ENCODE results near the gene PSMD8.
"Not testable (repeated sequence)": the region's sequence is repeated elsewhere in the genome, so short reads cannot be mapped to it uniquely, and the experiment has no call there.

PSMD8 gene

DNA sequence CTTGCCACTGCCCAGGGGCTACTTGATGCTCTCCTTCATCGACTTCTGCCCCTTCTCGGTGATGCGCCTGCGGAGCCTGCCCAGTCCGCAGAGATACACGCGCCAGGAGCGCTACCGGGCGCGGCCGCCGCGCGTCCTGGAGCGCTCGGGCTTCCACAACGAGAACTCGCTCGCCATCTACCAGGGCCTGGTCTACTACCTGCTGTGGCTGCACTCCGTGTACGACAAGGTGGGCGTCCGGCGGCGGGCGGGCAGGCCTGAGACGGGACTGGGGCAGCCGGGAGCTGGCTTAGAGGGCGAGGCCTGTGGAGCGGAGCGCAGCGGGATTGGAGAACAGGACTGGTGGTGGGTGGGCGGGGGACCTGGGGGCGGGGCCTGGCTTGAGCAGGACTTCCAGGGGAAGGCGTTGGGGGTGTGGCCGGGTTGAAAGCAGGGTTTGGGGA lies 12.7 kb upstream of the PSMD8 start:
- H3K4me3 ChIP-seq (ENCODE audit: low read depth in 1 of 2, low read length in 2 of 2), result peak overlapping the region; percentile 66 to 79
- no peaks in the 10 kb centered on the region for H3K36me3 ChIP-seq (ENCODE audit: control insufficient read depth in 1 of 2, insufficient read depth in 2 of 2, low read length in 2 of 2)
- no peaks in the 10 kb centered on the region for H3K9me3 ChIP-seq (ENCODE audit: control insufficient read depth in 1 of 2, low read length in 2 of 2)
- H3K27ac ChIP-seq (ENCODE audit: low read depth, low read length), result no peak overlapping the region
- H3K4me1 ChIP-seq (ENCODE audit: control insufficient read depth in 1 of 2, insufficient read depth in 2 of 2, low read length in 2 of 2), result peaks cover 7 to 15% of the 10 kb centered on the region in 2 donors
- H3K27me3 ChIP-seq (ENCODE audit: control insufficient read depth in 1 of 2, insufficient read depth in 2 of 2, low read length in 2 of 2), result peaks cover 26 to 28% of the 10 kb centered on the region in 2 donors
- peak overlapping the region in 1 of 2 donors; percentile 10 for H3K9ac ChIP-seq (ENCODE audit: low read depth in 1 of 2, low read length in 2 of 2)

DNA sequence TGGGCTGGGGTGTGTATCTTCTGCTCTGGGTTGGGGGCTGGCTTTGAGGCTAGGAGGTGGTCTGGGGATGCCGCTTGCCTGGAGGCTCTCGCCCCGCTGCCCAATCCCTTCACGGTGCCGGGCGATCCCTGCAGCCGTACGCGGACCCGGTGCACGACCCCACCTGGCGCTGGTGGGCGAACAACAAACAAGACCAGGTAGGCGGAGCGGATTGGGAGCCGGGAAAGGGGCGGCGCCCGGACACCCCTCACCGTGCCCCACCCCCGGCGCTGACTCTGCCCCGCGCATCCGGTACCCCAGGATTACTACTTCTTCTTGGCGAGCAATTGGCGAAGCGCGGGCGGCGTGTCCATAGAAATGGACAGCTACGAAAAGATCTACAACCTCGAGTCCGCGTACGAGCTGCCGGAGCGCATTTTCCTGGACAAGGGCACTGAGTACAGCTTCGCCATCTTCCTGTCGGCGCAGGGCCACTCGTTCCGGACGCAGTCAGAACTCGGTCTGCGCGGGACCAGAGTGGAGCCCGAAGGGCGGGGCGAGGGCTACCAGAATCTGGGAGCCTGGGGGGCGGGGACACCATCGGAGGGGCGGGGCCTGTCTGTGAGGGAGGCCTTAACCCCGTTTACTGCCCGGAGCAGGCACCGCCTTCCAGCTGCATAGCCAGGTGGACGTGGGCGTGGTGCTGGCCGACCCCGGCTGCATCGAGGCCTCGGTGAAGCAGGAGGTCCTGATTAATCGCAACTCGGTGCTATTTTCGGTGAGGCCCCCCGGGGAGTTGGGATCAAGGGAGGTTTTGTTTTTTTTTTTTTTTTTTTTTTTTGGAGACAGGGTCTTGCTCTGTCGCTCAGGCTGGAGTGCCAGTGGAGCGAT lies 12.1 kb upstream of the PSMD8 start:
- peak overlapping the region; percentile 66 to 79 for H3K4me3 ChIP-seq (ENCODE audit: low read depth in 1 of 2, low read length in 2 of 2)
- H3K27me3 ChIP-seq (ENCODE audit: control insufficient read depth in 1 of 2, insufficient read depth in 2 of 2, low read length in 2 of 2), result peaks cover 24 to 28% of the 10 kb centered on the region in 2 donors
- H3K9ac ChIP-seq (ENCODE audit: low read depth in 1 of 2, low read length in 2 of 2), result peak overlapping the region in 1 of 2 donors; percentile 10

DNA sequence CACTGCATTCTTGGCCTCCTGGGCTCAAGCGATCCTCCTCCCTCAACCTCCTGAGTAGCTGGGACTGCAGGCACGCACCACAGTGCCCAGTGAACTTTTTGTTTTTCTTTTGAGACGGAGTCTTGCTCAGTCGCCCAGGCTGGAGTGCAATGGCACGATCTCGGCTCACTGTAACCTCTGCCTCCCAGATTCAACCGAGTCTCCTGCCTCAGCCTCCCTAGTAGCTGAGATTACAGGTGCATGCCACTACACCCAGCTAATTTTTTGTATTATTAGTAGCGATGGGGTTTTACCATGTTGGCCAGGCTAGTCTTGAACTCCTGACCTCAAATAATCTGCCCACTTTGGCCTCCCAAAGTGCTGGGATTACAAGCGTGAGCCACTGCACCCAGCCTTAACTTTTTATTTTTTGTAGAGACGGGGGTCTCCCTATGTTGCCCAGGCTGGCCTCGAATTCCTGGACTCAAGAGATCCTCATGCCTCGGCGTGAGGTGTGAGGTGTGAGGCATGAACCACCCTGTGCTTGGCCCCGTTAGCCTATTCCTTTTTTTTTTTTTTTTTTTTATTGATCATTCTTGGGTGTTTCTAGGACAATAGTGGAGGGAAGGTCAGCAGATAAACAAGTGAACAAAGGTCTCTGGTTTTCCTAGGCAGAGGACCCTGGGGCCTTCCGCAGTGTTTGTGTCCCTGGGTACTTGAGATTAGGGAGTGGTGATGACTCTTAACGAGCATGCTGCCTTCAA lies 11.3 kb upstream of the PSMD8 start:
- not testable (repeated sequence) for H3K27ac ChIP-seq (ENCODE audit: low read depth, low read length)
- Histone ChIP-seq H3K4me3 (ENCODE audit: low read depth in 1 of 2, low read length in 2 of 2) (peak overlapping the region in 1 of 2 donors; percentile 79), H3K27me3 (ENCODE audit: control insufficient read depth in 1 of 2, insufficient read depth in 2 of 2, low read length in 2 of 2) (peaks cover 27 to 31% of the 10 kb centered on the region in 2 donors)

More for the DNA sequence above, 12.1 kb upstream of the PSMD8 start:
- Histone ChIP-seq H3K36me3 (ENCODE audit: control insufficient read depth in 1 of 2, insufficient read depth in 2 of 2, low read length in 2 of 2) (no peaks in the 10 kb centered on the region), H3K4me1 (ENCODE audit: control insufficient read depth in 1 of 2, insufficient read depth in 2 of 2, low read length in 2 of 2) (peaks cover 7 to 15% of the 10 kb centered on the region in 2 donors), H3K27ac (ENCODE audit: low read depth, low read length) (no peak overlapping the region), H3K9me3 (ENCODE audit: control insufficient read depth in 1 of 2, low read length in 2 of 2) (no peaks in the 10 kb centered on the region)

DNA sequence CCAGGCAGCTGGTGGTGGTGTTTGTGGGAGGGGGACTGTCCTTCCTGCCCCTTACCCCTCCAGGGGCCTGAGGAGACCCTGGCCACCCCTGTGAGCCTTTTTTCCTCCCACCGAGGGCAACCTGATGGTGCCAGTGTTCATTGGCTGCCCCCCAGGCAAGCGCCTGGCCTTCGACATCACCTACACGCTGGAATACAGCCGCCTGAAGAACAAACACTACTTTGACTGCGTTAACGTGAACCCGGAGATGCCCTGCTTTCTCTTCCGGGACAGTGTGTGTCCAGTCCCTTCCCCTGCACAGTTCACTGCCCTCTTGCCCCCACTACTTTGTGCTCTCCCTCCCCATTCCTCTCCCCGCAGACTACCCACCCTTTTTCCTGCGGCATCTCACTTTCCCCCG lies 7.3 kb upstream of the PSMD8 start:
- Histone ChIP-seq H3K4me1 (ENCODE audit: control insufficient read depth in 1 of 2, insufficient read depth in 2 of 2, low read length in 2 of 2) (peaks cover 10 to 13% of the 10 kb centered on the region in 2 donors), H3K9ac (ENCODE audit: low read depth in 1 of 2, low read length in 2 of 2) (no peak overlapping the region), H3K27ac (ENCODE audit: low read depth, low read length) (no peak overlapping the region), H3K27me3 (ENCODE audit: control insufficient read depth in 1 of 2, insufficient read depth in 2 of 2, low read length in 2 of 2) (peaks cover 0 to 10% of the 10 kb centered on the region in 2 donors), H3K36me3 (ENCODE audit: control insufficient read depth in 1 of 2, insufficient read depth in 2 of 2, low read length in 2 of 2) (no peaks in the 10 kb centered on the region), H3K4me3 (ENCODE audit: low read depth in 1 of 2, low read length in 2 of 2) (no peak overlapping the region), H3K9me3 (ENCODE audit: control insufficient read depth in 1 of 2, low read length in 2 of 2) (no peaks in the 10 kb centered on the region)

More for the DNA sequence above, 11.3 kb upstream of the PSMD8 start:
- not testable (repeated sequence) for H3K36me3 ChIP-seq (ENCODE audit: control insufficient read depth in 1 of 2, insufficient read depth in 2 of 2, low read length in 2 of 2); H3K9ac ChIP-seq (ENCODE audit: low read depth in 1 of 2, low read length in 2 of 2); H3K9me3 ChIP-seq (ENCODE audit: control insufficient read depth in 1 of 2, low read length in 2 of 2)
- H3K4me1 ChIP-seq (ENCODE audit: control insufficient read depth in 1 of 2, insufficient read depth in 2 of 2, low read length in 2 of 2), result peaks cover 7 to 15% of the 10 kb centered on the region in 2 donors

DNA sequence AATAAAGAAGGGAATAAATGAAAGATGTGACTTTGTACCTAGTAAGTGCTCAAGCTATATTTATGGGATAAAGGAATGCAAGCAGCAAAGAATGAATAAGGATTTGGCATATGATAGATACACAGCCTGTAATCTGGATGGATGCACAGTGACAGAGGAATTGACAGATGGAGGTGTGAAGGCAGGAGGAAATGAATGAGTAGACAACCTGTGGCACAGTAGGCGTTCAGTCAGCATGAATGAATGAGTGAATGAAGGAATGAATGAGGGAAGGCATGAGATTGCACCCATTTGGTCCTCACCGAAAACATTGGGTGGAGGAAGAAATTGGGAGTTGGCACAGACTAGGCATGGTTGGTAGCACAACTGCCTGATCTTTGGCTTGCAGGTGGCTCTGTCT lies 4.8 kb upstream of the PSMD8 start:
- Histone ChIP-seq H3K27ac (ENCODE audit: low read depth, low read length) (no peak overlapping the region), H3K4me3 (ENCODE audit: low read depth in 1 of 2, low read length in 2 of 2) (no peak overlapping the region), H3K36me3 (ENCODE audit: control insufficient read depth in 1 of 2, insufficient read depth in 2 of 2, low read length in 2 of 2) (no peaks in the 10 kb centered on the region), H3K9me3 (ENCODE audit: control insufficient read depth in 1 of 2, low read length in 2 of 2) (no peaks in the 10 kb centered on the region), H3K9ac (ENCODE audit: low read depth in 1 of 2, low read length in 2 of 2) (no peak overlapping the region), H3K4me1 (ENCODE audit: control insufficient read depth in 1 of 2, insufficient read depth in 2 of 2, low read length in 2 of 2) (peaks cover 4 to 9% of the 10 kb centered on the region in 2 donors), H3K27me3 (ENCODE audit: control insufficient read depth in 1 of 2, insufficient read depth in 2 of 2, low read length in 2 of 2) (peaks cover 0 to 10% of the 10 kb centered on the region in 2 donors)

DNA sequence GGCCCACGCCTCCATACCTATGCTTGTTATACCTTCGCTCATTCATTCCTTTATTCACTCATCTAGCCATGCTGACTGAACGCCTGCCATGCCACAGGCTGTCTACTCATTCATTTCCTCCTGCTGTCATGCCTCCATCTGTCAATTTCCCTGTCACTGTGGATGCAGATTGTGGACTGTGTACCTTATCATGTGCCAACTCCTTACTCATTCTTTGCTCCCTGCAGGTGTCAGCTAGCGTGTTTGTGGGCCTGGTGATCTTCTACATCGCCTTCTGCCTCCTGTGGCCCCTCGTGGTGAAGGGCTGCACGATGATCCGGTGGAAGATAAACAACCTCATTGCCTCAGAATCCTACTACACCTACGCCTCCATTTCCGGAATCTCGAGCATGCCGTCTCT lies 4.1 kb upstream of the PSMD8 start:
- Histone ChIP-seq H3K9ac (ENCODE audit: low read depth in 1 of 2, low read length in 2 of 2) (no peak overlapping the region), H3K27me3 (ENCODE audit: control insufficient read depth in 1 of 2, insufficient read depth in 2 of 2, low read length in 2 of 2) (peaks cover 0 to 10% of the 10 kb centered on the region in 2 donors), H3K36me3 (ENCODE audit: control insufficient read depth in 1 of 2, insufficient read depth in 2 of 2, low read length in 2 of 2) (no peaks in the 10 kb centered on the region)

DNA sequence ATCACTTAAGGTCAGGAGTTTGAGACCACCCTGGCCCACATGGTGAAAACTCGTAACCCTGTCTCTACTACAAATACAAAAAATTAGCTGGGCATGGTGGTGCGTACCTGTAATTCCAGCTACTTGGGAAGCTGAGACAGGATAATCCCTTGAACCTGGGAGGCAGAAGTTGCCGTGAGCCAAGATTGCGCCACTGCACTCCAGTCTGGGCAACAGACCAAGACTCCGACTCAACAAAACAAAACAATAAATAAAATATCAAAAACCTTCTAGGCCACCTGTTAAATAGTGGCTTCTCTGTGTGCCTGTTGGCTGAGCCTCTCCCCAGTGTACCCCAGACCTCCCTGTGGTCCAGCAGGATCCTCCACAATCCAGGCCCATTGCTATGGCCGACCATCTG lies 3.3 kb upstream of the PSMD8 start:
- peaks cover 0 to 3% of the 10 kb centered on the region in 2 donors for H3K36me3 ChIP-seq (ENCODE audit: control insufficient read depth in 1 of 2, insufficient read depth in 2 of 2, low read length in 2 of 2)
- no peak overlapping the region for H3K4me3 ChIP-seq (ENCODE audit: low read depth in 1 of 2, low read length in 2 of 2)
- H3K27ac ChIP-seq (ENCODE audit: low read depth, low read length), result no peak overlapping the region
- H3K4me1 ChIP-seq (ENCODE audit: control insufficient read depth in 1 of 2, insufficient read depth in 2 of 2, low read length in 2 of 2), result peaks cover 12 to 16% of the 10 kb centered on the region in 2 donors
- no peaks in the 10 kb centered on the region for H3K9me3 ChIP-seq (ENCODE audit: control insufficient read depth in 1 of 2, low read length in 2 of 2)
- peaks cover 0 to 10% of the 10 kb centered on the region in 2 donors for H3K27me3 ChIP-seq (ENCODE audit: control insufficient read depth in 1 of 2, insufficient read depth in 2 of 2, low read length in 2 of 2)
- H3K9ac ChIP-seq (ENCODE audit: low read depth in 1 of 2, low read length in 2 of 2), result no peak overlapping the region

More for the DNA sequence above, 4.1 kb upstream of the PSMD8 start:
- Histone ChIP-seq H3K27ac (ENCODE audit: low read depth, low read length) (no peak overlapping the region), H3K4me3 (ENCODE audit: low read depth in 1 of 2, low read length in 2 of 2) (no peak overlapping the region), H3K9me3 (ENCODE audit: control insufficient read depth in 1 of 2, low read length in 2 of 2) (no peaks in the 10 kb centered on the region), H3K4me1 (ENCODE audit: control insufficient read depth in 1 of 2, insufficient read depth in 2 of 2, low read length in 2 of 2) (peaks cover 4 to 9% of the 10 kb centered on the region in 2 donors)

DNA sequence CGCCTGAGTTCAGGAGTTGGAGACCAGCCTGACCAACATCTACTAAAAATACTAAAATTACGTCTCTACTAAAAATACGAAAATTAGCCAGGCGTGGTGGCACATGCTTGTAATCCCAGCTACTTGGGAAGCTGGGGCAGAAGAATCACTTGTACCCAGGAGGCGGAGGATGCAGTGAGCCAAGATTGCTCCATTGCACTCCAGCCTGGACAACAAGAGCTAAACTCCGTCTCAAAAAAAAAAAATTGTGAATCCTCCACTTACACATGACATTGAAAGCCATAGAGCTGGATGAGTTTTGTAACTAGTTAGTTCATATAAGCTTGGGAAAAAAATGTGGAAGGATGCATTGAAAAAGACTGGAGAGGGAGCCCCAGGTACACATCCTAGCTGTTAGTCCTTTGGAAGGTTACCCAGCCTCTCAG lies 452 bp upstream of the PSMD8 start:
- H3K27ac ChIP-seq (ENCODE audit: low read depth, low read length), result peak overlapping the region; percentile 70
- peak overlapping the region; percentile 56 to 73 for H3K9ac ChIP-seq (ENCODE audit: low read depth in 1 of 2, low read length in 2 of 2)
- H3K36me3 ChIP-seq (ENCODE audit: control insufficient read depth in 1 of 2, insufficient read depth in 2 of 2, low read length in 2 of 2), result peaks cover under 1 to 17% of the 10 kb centered on the region in 2 donors
- H3K4me1 ChIP-seq (ENCODE audit: control insufficient read depth in 1 of 2, insufficient read depth in 2 of 2, low read length in 2 of 2), result peaks cover 13 to 25% of the 10 kb centered on the region in 2 donors
- H3K4me3 ChIP-seq (ENCODE audit: low read depth in 1 of 2, low read length in 2 of 2), result peak overlapping the region; percentile 73 to 75
- H3K9me3 ChIP-seq (ENCODE audit: control insufficient read depth in 1 of 2, low read length in 2 of 2), result no peaks in the 10 kb centered on the region
- H3K27me3 ChIP-seq (ENCODE audit: control insufficient read depth in 1 of 2, insufficient read depth in 2 of 2, low read length in 2 of 2), result no peaks in the 10 kb centered on the region

DNA sequence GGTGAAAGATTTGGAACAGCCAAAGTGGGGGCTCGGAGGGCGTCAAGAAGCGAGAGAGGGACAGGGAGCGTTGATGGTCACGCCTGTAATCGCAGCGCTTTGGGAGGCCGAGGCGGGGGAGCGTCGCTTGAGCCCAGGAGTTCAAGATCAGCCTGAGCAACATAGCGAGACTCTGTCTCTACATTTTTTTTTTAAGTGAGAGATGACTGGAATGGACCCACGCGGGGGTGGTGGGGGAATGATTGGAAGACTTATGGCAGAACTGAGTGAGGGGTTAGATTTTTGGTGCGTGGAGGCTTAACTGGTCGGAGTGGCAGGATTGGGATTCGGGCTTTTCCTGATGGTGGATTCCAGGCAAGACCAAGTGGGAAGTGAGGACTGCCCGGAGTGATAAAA lies 725 bp downstream of the PSMD8 start:
- Histone ChIP-seq H3K4me3 (ENCODE audit: low read depth in 1 of 2, low read length in 2 of 2) (peak overlapping the region; percentile 83 to 88), H3K4me1 (ENCODE audit: control insufficient read depth in 1 of 2, insufficient read depth in 2 of 2, low read length in 2 of 2) (peaks cover 13 to 24% of the 10 kb centered on the region in 2 donors), H3K36me3 (ENCODE audit: control insufficient read depth in 1 of 2, insufficient read depth in 2 of 2, low read length in 2 of 2) (peaks cover 4 to 29% of the 10 kb centered on the region in 2 donors), H3K27me3 (ENCODE audit: control insufficient read depth in 1 of 2, insufficient read depth in 2 of 2, low read length in 2 of 2) (no peaks in the 10 kb centered on the region), H3K9me3 (ENCODE audit: control insufficient read depth in 1 of 2, low read length in 2 of 2) (no peaks in the 10 kb centered on the region), H3K27ac (ENCODE audit: low read depth, low read length) (peak overlapping the region; percentile 79), H3K9ac (ENCODE audit: low read depth in 1 of 2, low read length in 2 of 2) (peak overlapping the region; percentile 67 to 97)

DNA sequence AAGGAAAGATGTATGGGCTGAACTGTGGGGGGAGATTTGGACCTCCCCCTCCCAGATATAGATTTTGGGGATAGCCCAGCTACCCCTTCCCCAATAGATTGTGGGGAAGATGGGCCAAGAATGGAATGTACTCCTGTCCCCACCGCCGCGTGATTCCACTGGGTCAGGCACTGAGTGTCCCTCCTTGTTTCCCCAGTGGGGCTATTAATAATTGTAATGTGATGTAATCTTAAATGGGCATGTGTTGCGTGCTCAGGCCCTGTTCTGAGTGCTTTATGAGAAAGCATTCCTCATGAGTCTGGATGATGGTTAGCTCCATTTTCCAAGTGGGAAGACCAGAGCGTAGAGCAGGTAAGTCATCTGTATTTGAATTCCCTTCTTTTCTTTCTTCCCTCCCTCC lies 1.4 kb downstream of the PSMD8 start:
- H3K27ac ChIP-seq (ENCODE audit: low read depth, low read length), result no peak overlapping the region
- peaks cover 9 to 20% of the 10 kb centered on the region in 2 donors for H3K4me1 ChIP-seq (ENCODE audit: control insufficient read depth in 1 of 2, insufficient read depth in 2 of 2, low read length in 2 of 2)
- no peaks in the 10 kb centered on the region for H3K9me3 ChIP-seq (ENCODE audit: control insufficient read depth in 1 of 2, low read length in 2 of 2)
- H3K9ac ChIP-seq (ENCODE audit: low read depth in 1 of 2, low read length in 2 of 2), result peak overlapping the region; percentile 67 to 97
- peak overlapping the region; percentile 83 to 88 for H3K4me3 ChIP-seq (ENCODE audit: low read depth in 1 of 2, low read length in 2 of 2)
- peaks cover 5 to 34% of the 10 kb centered on the region in 2 donors for H3K36me3 ChIP-seq (ENCODE audit: control insufficient read depth in 1 of 2, insufficient read depth in 2 of 2, low read length in 2 of 2)
- no peaks in the 10 kb centered on the region for H3K27me3 ChIP-seq (ENCODE audit: control insufficient read depth in 1 of 2, insufficient read depth in 2 of 2, low read length in 2 of 2)
